ENCODE results near the gene CRIM1. TPM values are rescaled to one million over a fixed set of nuclear protein-coding genes. Genes with fewer than 3 reads are reported as not detected.

CRIM1 gene
- polyA plus RNA-seq, 2 of the 4 experiments (the other 2 are of a cell fraction): 127 to 208 TPM

Other genes starting within 250 kb of the CRIM1 start
- gene FEZ2, start 242.4 kb downstream of the CRIM1 start, polyA plus RNA-seq (2011; rRNA removed): 92.1 and 124 TPM in 2 replicates
- gene FEZ2, start 242.4 kb downstream of the CRIM1 start, polyA plus RNA-seq (2017; fragmentation: RNase III; extraction: RNeasy Plus Mini Kit Qiagen cat#74134 plus additional on column Dnase treatment): 52.5 to 64.4 TPM (median 56.5 TPM) in 3 replicates